ENCODE measurements around the gene DRC1. TPM values are rescaled to one million over a fixed set of nuclear protein-coding genes. Genes with fewer than 3 reads are reported as not detected.

Gene DRC1
- total RNA-seq, 2 donors from 2014 or later, result not detected

GRCh38 chr2:26451700-26452099, 50.0 kb downstream of the DRC1 start:
- Histone ChIP-seq H3K9ac (ENCODE audit: low read depth in 2 of 2, low read length in 2 of 2) (no peak overlapping the region), H3K27ac (no peak overlapping the region), H3K36me3 (no peaks in the 10 kb centered on the region), H3K27me3 (no peaks in the 10 kb centered on the region), H3K4me3 (no peak overlapping the region), H3K9me3 (no peaks in the 10 kb centered on the region), H3K4me1 (no peaks in the 10 kb centered on the region)
- DNase-seq, result no peak
- intact Hi-C loops (cut with DNase I), result no loop called here
- TF ChIP-seq, protein P1, sequence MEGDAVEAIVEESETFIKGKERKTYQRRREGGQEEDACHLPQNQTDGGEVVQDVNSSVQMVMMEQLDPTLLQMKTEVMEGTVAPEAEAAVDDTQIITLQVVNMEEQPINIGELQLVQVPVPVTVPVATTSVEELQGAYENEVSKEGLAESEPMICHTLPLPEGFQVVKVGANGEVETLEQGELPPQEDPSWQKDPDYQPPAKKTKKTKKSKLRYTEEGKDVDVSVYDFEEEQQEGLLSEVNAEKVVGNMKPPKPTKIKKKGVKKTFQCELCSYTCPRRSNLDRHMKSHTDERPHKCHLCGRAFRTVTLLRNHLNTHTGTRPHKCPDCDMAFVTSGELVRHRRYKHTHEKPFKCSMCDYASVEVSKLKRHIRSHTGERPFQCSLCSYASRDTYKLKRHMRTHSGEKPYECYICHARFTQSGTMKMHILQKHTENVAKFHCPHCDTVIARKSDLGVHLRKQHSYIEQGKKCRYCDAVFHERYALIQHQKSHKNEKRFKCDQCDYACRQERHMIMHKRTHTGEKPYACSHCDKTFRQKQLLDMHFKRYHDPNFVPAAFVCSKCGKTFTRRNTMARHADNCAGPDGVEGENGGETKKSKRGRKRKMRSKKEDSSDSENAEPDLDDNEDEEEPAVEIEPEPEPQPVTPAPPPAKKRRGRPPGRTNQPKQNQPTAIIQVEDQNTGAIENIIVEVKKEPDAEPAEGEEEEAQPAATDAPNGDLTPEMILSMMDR (IDR thresholded peaks at IDR 0.05), result no peak

GRCh38 chr2:26453421-26454329, 52.0 kb downstream of the DRC1 start:
- H3K9ac ChIP-seq (ENCODE audit: low read depth in 2 of 2, low read length in 2 of 2), result no peak overlapping the region
- DNase-seq, result no peak
- no peaks in the 10 kb centered on the region for H3K27me3 ChIP-seq
- no peaks in the 10 kb centered on the region for H3K9me3 ChIP-seq
- no peaks in the 10 kb centered on the region for H3K36me3 ChIP-seq
- no peak overlapping the region for H3K27ac ChIP-seq
- no peak overlapping the region for H3K4me3 ChIP-seq
- TF ChIP-seq, protein P1 (IDR thresholded peaks at IDR 0.05), result no peak
- no peaks in the 10 kb centered on the region for H3K4me1 ChIP-seq
- intact Hi-C loops (cut with DNase I), result no loop called here

GRCh38 chr2:26454561-26455001, 52.9 kb downstream of the DRC1 start:
- no peak for DNase-seq
- intact Hi-C loops (cut with DNase I), result no loop called here
- no peak overlapping the region for H3K27ac ChIP-seq

GRCh38 chr2:26455037-26455669, 53.4 kb downstream of the DRC1 start:
- TF ChIP-seq, protein P1 (IDR thresholded peaks at IDR 0.05), result no peak
- no peak overlapping the region for H3K27ac ChIP-seq
- no peaks in the 10 kb centered on the region for H3K4me1 ChIP-seq
- no peaks in the 10 kb centered on the region for H3K27me3 ChIP-seq
- H3K4me3 ChIP-seq, result no peak overlapping the region
- H3K9me3 ChIP-seq, result no peaks in the 10 kb centered on the region
- intact Hi-C loops (cut with DNase I), result no loop called here
- no peaks in the 10 kb centered on the region for H3K36me3 ChIP-seq
- H3K9ac ChIP-seq (ENCODE audit: low read depth in 2 of 2, low read length in 2 of 2), result no peak overlapping the region
- DNase-seq, result no peak

More at GRCh38 chr2:26454561-26455001, 52.9 kb downstream of the DRC1 start:
- Histone ChIP-seq H3K9me3 (no peaks in the 10 kb centered on the region), H3K4me3 (no peak overlapping the region), H3K4me1 (no peaks in the 10 kb centered on the region), H3K36me3 (no peaks in the 10 kb centered on the region), H3K9ac (ENCODE audit: low read depth in 2 of 2, low read length in 2 of 2) (no peak overlapping the region), H3K27me3 (no peaks in the 10 kb centered on the region)
- TF ChIP-seq, protein P1 (IDR thresholded peaks at IDR 0.05), result no peak

DNA sequence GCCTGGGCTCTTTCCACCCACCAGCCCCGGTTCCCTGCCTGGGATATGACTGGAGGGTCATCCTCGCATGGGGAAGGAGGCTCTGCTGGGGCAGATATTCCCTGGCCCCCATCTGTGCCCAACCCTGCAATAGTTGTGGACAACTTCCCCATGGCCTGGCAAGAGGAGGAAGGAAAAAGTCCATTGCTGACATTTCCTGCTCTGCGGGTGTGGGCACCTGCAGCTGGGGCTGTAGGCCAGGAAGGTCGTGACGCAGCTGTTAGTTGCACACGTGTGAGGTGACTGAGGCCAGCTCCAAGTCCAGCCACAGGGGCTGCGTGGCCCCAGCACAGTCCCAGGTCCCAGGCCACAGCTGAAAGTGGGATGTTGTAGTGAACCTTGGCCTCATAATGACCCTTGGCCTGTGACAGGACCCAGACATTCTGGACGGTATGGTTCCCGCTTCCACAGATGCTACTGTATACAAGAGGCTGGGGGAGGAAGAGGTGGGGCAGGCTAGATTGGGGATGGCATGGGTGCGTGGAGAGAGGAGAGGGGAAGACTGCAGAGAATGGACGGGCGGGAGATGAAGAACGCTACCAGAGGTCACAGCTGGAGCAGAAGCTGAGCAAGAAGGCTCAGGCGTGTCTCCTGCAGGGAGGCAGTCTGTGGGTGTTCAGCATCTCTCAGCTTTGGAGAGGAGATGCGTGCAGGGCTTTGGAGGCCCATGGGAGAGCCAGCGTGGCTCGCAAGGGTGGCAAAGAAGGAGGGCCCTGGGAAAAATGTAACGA, 54.1 kb downstream of the DRC1 start:
- DNase-seq, result peak; percentile 41
- intact Hi-C loops (cut with DNase I), result no loop called here
- Histone ChIP-seq H3K4me3 (no peak overlapping the region), H3K9me3 (no peaks in the 10 kb centered on the region), H3K27me3 (no peaks in the 10 kb centered on the region), H3K27ac (no peak overlapping the region), H3K4me1 (no peaks in the 10 kb centered on the region), H3K36me3 (no peaks in the 10 kb centered on the region), H3K9ac (ENCODE audit: low read depth in 2 of 2, low read length in 2 of 2) (no peak overlapping the region)
- TF ChIP-seq, protein P1 (IDR thresholded peaks at IDR 0.05), result no peak

Measured in colonic mucosa (tissue), 4 donors.